GM18870 (cell line): ENCODE results near the gene ZNF536.

ENCODE experiments used
- ATAC-seq: cut with Tn5 transposase; IDR thresholded peaks from one replicate; pipeline ENCODE4 v1.9.1; 2021; ENCODE audit warnings: moderate library complexity; ENCODE audit not compliant: unreplicated experiment

Gene ZNF536

GRCh38 chr19:30552593-30552992 is 180.4 kb downstream of the ZNF536 start:
- ATAC-seq: no peak

GRCh38 chr19:30555075-30555790 is 183.0 kb downstream of the ZNF536 start:
- ATAC-seq: no peak

GRCh38 chr19:30555791-30556110 is 183.6 kb downstream of the ZNF536 start:
- no peak for ATAC-seq

- no peak for ATAC-seq
Observed at GRCh38 chr19:30556230-30556711, 184.1 kb downstream of the ZNF536 start.

GRCh38 chr19:30557212-30557611 is 185.0 kb downstream of the ZNF536 start:
- ATAC-seq: no peak

GRCh38 chr19:30557927-30558557 is 185.9 kb downstream of the ZNF536 start:
- no peak for ATAC-seq

GRCh38 chr19:30558793-30559192 is 186.6 kb downstream of the ZNF536 start:
- ATAC-seq: no peak

GRCh38 chr19:30559446-30559845 is 187.3 kb downstream of the ZNF536 start:
- ATAC-seq: no peak

- no peak for ATAC-seq
Observed at GRCh38 chr19:30562981-30563380, 190.8 kb downstream of the ZNF536 start.

GRCh38 chr19:30563691-30564090 is 191.5 kb downstream of the ZNF536 start:
- no peak for ATAC-seq

- no peak for ATAC-seq
Observed at GRCh38 chr19:30564551-30565011, 192.4 kb downstream of the ZNF536 start.

GRCh38 chr19:30565636-30566035 is 193.5 kb downstream of the ZNF536 start:
- ATAC-seq: no peak

- ATAC-seq: no peak
Observed at GRCh38 chr19:30566681-30567420, 194.7 kb downstream of the ZNF536 start.

- no peak for ATAC-seq
Observed at GRCh38 chr19:30567536-30568232, 195.5 kb downstream of the ZNF536 start.

GRCh38 chr19:30570194-30570593 is 198.0 kb downstream of the ZNF536 start:
- no peak for ATAC-seq

GRCh38 chr19:30577551-30578105 is 205.4 kb downstream of the ZNF536 start:
- ATAC-seq: no peak

GRCh38 chr19:30579419-30579818 is 207.2 kb downstream of the ZNF536 start:
- ATAC-seq: no peak

GRCh38 chr19:30580673-30581072 is 208.5 kb downstream of the ZNF536 start:
- ATAC-seq: no peak

GRCh38 chr19:30584090-30584489 is 211.9 kb downstream of the ZNF536 start:
- ATAC-seq: no peak

- ATAC-seq: no peak
Observed at GRCh38 chr19:30587869-30588268, 215.7 kb downstream of the ZNF536 start.
